G401 (cell line): Measurements from ENCODE around the gene KAZALD1. TPM values are rescaled to one million over a fixed set of nuclear protein-coding genes. Genes with fewer than 3 reads are reported as not detected.

Experiments used
- DNase-seq: peaks from one replicate; pipeline ENCODE4 v3.0.0-alpha.2; 2015; ENCODE audit warnings: low spot score
- in situ Hi-C: cut with HindIII; loops from 2 replicates; pipeline ENCODE4 v1.10.0; 2016; ENCODE audit warnings: low sequenced_read_pairs, mixed read lengths
- total RNA-seq: library from RNA; depleted of rRNA; stranded (reverse); fragments of >200 nt; shearing (Covaris generic); gene quantifications from 2 replicates; pipeline ENCODE4 v1.2.3, GENCODE V29; 2014; rRNA removed

The KAZALD1 gene, protein sequence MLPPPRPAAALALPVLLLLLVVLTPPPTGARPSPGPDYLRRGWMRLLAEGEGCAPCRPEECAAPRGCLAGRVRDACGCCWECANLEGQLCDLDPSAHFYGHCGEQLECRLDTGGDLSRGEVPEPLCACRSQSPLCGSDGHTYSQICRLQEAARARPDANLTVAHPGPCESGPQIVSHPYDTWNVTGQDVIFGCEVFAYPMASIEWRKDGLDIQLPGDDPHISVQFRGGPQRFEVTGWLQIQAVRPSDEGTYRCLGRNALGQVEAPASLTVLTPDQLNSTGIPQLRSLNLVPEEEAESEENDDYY
- 105 and 145 TPM in 2 replicates for total RNA-seq

DNA sequence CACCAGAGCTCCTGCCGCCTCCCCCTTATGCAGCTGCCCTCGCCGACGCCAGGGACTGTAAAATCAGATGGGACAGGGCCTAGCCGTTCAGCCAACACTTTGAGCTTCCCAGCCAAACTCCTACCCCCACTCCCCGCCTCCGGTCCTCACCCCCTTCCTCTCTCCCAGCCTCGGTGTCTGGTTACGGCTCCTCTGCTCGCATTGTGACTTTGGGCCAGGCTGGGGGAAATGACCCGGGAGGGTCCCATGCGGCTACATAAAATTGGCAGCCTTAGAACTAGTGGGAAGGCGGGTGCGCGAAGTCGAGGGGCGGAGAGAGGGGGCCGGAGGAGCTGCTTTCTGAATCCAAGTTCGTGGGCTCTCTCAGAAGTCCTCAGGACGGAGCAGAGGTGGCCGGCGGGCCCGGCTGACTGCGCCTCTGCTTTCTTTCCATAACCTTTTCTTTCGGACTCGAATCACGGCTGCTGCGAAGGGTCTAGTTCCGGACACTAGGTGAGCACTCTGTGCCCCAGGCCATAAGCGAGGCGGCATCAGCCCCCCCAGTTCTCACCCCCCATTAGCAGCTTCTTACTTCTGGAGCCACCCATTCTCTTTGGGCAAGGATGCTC is at the start of gene KAZALD1:
Gene KAZALD1 (plus strand): TSS at position 366 of the 608 bp plus-strand sequence. CDS start 604 bp downstream, outside the sequence.
- in situ Hi-C loops: no loop called here
- peak; percentile 36 for DNase-seq

DNA sequence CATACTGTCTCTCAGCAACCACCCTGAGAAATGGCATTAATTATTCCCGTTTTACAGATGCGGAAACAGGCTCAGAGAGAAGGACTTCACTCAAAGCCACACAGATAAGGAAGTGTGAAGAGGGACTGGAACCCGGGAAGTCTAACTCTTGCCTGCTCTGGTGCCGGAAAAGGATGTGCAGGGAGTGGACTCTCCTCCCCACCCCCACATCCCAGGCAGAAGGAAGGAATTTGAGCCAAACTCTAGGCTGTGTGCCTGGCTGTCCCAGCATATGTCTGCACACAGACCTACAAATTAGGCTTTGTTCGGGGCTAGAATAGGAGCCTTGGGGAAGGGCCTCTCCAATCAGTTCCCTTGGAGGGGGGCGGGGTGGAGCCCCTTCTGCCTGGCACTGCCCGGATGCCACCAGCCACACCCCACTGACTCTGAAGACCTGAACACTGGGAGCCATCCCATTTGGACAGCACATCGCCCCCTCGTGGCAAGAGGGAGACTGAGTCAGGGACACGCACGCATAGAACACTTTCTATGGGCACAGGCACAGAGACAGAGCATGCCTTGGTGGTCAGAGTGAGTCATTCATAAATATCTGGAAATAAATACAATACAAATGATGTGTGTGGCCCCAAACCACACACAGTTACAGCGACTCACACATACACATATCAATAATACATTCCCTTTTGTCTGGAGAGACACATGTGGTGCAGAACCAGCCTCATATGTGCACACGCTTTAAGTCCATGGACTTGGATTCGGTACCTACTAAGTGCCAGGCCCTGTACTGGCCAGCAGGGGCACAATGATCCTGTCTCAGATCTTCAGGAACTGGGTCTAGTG is 49.0 kb upstream of the KAZALD1 start:
- peak; percentile 89 for DNase-seq
- in situ Hi-C loops: no loop called here

DNA sequence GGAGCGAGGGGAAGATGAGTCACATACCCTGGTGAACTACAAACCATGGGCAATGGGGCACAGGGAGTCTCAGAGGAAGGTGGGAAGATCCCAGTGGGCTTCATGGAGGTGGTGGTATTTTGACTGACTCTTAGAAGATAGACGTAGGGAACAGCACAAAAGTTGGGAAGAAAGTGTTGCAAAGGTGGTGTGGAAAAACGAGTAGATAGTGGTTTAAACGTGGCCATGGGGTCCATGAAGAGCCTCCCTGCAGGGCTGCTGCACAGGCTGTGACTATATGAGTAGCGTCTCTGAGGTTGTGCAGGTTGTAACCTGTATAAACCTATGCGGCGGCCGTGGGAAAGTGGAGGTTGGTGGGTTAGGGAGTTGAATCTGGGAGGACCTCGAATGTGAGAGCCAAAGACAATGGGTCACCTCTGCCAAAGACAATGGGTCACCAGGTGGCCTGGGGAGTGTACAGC is 48.4 kb upstream of the KAZALD1 start:
- DNase-seq: no peak
- in situ Hi-C loops: no loop called here

DNA sequence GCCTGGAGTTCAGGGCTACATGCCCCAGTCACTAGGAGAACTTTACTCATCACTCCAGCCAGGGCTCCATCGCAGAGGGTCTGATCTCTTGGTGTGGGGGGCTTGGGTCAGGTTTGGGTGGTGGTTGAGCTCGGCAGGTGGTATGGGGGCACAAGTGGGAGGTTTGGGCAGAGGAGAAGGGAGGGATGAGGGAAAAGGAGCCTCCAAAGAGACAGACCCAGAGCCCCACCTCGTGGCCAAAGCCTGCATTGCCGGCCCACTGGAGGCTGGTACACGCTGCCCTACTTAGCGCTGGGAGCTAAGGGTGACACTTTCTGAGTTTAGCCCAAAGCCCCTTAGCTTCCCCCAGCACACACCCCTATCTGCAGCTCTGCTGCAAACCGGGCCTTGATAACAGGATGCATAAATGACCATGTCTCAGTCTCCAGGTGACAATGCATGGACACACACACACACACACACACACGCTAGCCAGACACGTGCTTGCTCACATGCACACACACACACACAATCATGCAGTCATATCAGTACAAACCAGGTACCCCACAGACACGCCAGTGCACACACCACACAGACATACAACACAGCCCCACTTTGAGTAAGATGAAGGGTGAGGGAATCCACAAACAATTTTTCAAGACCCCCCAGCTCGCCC is 47.4 kb upstream of the KAZALD1 start:
- DNase-seq: peak; percentile 79
- in situ Hi-C loops: no loop called here

DNA sequence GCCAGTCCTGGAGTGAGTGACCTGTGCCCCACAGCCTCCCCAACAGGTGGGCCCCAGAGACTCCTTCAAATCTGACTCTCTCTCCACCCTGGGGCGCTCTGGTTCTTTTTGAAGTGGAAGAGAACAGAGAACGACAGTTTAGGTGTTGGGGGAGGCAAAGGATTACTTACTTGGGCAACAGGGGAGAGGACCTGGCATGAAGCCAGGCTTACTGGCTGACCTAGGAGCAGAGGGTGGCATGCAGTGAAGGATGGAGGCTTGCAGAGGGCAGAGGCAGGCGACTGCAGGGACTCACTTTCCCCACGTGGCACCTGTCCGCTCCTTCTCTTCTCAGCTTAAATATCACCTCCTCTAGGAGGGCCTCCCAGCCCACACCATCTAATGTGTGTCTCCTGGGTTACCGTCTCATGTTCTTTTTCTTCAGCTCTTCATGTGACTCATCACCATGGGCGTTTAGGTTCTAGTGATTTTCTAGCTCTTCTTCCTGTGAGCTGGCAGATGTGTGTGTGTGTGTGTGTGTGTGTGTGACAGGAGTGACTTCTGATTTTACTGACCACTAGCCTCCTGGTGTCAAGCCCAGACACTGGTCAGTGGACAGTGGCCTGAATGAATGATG is 46.7 kb upstream of the KAZALD1 start:
- no peak for DNase-seq
- in situ Hi-C loops: no loop called here

DNA sequence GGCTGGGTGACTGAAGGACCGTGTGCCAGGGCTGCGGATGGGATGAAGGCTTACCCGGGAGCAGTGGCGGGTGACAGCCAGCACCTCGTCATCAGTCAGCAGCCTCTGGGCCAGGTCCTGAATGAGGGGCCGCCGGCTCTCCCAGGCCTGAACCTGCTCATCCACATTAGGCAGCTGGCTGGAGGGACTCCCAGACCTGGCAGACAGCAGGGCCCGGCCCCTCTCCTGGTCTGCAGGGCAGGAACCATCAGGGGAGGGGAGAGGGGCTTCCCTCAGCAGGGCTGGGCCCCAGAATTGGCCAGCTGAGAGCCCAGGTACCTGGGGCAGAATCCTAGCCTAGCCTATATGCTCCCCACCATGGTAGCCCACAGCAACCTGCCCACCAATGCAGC is 46.2 kb upstream of the KAZALD1 start:
- no peak for DNase-seq

DNA sequence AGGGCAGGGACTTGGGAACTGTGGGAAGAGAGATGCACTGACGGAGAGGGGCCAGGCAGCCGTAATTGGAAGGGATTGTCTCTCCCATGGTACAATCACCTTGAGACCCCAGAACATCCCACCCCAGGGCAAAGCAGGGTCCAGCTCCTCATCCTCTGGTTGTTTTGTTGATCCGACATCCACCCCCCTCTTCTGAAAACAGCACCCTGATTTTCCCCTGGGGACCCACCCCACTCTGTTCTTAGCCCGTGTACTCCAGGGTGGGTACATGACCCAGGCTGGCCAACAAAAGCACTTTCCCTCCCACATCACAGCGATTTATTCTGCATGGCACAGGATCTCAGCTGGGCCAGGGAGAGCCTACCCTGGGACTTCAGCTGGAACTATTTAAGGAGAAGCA is 45.0 kb upstream of the KAZALD1 start:
- in situ Hi-C loops: no loop called here
- no peak for DNase-seq

More for the DNA sequence above, 46.2 kb upstream of the KAZALD1 start:
- in situ Hi-C loops: no loop called here

DNA sequence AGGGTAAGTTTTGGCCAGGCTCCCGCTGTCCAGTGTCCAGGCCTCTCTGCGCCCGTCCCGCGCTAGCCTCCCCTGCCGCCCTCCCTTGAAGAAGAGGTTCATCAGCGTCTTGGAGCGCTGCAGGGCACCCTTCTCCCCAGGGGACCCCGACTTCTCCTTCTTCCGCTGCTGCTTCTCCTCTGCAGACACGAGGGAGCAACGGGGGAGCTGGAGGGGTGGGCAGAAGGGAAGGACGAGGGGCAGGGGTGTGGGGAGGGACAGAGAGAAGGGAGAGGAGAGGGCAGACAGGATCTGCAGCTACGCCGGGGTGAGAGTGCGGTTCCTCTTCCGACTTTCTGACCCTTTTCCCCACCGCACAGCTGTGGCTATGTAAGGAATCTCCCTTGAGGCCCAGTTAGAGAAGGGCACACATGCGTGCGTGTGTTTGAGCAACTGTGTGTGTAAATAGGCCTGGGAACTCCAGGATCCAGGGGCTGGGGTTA is 43.6 kb upstream of the KAZALD1 start:
- DNase-seq: no peak
- in situ Hi-C loops: no loop called here

DNA sequence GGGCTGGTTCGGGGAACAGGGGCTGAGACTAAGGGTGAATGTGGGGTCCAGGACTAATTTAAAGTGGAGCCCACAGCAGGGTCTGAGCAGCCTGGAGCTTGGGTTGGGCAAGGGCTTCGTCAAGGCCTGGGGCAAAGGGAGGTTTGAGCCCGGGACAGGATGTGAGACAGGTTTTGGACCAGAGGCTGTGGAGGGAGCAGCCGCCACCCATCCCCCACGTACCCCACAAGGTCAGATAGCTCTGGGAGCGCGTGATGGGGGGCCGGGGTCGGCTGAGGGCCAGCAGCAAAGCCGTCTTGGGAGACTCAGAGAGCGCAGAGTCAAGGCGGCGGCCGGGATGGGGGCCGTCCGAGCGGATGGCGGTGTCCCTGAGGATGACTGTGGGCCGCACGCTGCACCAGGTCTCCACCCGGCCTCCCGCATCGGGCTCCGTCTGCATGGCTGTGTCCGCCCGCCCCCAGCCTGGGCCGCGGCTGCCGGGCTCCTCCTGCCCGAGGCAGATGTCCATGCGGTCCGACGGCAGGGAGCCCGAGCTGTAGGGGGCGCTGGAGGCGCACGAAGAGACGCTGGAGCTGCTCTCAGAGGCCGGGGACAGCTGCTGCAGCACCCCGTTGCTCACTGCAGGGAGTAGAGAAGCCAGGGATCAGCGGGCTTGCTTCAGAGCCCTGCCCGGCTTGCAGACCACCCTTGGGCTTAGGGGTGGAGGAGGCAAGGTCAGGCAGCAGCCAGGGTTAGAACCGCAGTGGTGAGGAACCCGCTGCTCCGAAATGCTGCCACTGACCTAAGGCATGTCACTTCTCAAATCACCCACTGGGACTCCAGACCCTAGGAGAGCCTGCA is 43.0 kb upstream of the KAZALD1 start:
- DNase-seq: no peak
- in situ Hi-C loops: no loop called here

DNA sequence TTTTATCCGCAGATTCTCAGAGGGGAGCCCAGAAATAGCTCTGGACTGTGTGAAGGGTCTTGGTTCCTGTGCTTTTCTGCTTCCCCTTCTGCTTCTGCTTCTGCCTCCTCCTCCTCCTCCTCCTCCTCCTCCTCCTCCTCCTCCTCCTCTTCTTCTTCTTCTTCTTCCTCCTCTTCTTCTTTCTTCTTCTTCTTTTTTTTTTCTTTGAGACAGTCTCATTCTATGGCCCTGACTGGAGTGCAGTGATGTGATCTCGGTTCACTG is 42.4 kb upstream of the KAZALD1 start:
- in situ Hi-C loops: no loop called here
- no peak for DNase-seq

DNA sequence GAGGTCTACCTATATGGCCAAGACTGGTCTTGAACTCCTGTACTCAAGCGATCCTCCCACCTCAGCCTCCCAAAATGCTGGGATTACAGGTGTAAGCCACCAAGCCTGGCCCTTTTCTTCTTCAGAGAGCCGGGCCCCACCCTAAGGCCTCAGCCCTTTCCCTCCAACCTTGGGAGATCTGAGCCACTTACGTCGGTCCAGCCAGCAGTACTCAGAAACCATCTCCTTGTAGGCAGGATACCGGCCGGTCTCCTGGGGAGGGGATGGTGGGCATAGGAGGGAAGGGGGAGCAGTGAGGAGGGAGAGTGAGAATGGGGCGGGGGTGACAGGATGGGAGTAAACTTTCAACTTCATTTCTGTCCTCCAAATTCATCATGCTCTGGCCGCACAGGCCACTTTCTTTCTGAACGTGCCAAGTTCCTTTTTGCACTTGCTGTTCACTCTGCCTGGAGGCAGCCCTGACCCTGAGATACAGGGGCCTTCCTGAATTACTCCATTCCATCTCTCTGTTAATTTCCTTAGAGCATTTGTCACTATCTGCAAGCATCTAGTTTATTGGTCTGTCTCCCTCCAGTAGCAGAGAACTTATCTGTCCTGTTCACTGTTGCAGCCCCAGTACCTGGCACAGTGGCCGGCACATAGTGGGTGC is 41.2 kb upstream of the KAZALD1 start:
- in situ Hi-C loops: no loop called here
- DNase-seq: no peak

DNA sequence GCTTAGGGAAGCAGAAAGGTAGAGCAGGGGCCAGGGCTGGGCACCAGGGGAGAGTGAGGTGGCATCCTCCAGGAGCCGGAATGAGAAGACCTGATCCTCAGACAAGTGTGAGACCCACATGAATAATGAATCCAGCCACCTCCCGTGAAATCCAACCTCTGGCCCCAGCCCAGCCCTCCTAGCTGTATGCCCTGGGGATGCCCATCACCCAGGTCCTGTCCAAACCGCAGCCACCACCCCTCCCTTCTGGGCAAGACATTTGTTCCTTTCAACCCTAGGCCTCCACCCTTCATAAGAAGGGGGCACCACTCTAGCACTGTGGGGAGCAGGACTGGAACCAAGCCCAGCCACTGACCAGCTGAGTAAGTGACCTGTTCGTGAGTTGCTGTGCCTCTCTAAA is 40.5 kb upstream of the KAZALD1 start:
- in situ Hi-C loops: no loop called here
- no peak for DNase-seq

DNA sequence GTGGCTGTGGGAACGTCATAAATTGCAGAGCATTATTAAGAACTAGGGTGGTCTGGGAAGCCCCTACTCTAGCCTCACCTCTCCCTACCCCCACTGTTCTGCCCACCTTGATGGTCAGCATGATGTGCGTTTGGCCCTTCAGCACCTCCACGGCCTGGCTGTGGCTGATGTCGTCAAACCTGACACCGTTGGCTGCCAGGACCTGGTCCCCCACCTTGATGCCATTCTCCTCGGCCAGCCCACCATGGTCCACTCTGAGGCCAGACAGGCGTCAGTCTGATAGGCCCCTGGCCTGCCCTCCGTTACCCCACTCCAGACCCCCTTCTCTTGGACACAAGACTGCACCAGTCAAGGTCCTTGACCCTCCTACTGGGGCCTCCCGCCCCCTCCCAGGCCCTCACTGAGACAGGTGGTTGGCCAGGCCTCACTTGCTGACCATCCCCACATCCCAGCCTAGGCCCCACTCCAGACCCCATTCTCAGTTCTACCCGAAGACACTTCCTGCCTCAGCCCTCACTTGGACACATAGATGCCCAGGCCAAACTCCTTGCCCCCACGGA is 40.0 kb upstream of the KAZALD1 start:
- DNase-seq: no peak
- in situ Hi-C loops: no loop called here

DNA sequence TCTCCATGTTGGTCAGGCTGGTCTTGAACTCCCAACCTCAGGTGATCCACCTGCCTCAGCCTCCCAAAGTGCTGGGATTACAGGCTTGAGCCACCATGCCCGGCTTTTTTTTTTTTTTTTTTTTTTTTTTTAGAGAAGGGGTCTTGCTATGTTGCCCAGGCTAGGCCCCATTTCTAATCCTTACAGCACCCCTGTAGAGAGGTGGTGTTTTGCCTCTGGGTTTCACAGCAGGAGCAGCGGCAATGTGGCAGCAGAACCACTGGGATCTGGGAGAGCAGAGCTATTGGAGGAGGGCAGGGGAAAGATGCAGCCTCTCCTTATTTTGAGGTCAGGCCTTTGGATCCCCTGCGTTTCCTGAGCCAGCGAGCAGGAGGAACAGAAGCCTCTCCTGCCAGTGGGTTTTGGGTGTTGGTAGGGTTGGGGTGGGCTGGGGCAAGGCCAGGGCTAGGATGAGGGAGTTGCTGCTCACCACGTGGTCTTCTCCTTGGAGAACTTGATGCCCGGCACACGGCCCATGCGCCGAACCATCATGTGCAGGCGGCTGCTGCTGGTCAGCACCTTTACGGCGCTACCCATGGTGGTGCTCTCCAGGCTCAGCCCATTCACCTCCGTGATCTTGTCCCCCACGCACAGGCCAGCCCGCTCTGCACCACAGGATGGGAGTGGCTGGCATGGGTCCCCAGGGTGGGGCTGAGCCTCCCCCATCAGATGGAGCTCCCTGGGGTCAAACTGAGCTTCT is 38.7 kb upstream of the KAZALD1 start:
- no peak for DNase-seq
- in situ Hi-C loops: no loop called here

DNA sequence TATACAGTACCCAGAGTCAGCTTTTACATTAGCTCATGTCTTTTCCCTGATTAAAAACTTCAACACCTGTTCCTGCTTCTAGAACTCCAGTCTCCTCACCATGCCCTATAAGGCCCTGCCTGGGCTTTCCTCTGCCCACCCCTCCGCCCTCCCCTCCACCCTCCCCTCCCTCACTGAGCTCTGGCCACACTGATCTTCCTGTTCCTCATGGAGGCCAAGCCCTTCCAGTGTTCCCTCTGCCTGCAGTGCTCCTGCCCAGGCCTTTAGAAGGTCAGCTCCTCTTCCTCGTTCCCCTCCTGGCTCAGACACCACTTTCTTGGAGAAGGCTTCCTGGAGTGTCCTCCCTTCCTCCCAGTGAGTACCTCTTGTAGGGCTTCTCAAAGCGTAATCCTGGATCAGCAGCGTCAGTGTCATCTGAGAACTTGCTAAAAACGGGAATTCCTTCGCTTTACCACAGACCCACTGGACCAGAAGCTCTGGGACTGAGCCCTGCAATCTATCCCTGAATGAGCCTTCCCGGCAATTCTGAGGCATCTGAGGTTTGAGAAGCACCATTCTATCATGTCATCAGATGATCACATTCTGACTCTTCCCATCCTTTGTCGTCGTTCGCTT is 34.6 kb upstream of the KAZALD1 start:
- in situ Hi-C loops: no loop called here
- DNase-seq: no peak

DNA sequence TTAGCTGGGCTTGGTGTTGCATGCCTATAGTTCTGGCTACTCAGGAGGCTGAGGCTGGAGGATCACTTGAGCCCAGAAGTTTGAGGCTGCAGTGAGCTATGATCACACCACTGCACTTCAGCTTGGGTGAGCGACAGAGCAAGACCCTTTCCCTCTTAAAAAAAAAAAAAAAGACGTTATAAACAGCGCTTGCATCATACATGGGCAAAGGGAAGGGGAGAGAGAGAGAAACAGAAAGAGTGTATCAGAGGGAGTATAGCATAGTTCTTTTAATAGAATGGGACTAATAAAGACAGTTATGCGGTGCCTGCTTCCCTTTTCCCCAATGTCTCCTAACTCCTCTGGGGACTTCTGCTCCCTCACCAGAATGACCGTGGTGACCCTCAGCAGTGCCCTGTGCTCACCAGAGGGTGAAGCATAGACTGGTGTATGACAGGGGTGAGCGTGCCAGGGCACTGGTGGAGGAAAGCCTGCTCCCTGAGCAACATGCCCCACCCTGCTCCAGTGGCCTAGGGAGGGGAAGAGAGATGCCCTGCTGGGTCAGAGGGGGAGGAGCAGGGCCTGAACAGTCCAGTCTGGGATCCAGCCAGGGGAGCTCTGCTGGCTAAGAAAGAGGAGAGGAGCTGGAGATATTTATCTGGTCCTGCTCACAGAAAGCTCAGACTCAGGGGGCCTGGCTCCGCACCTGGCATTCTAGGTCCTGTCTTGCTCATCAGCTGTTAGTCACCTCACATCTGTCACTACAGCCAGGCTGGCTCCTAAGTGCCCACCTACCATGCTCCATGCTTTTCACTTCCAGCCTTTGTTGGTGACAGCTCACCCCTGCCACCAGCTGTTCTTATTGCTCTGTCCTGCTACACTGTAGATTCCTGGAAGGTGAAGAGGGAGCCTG is 33.1 kb upstream of the KAZALD1 start:
- in situ Hi-C loops: no loop called here
- peak; percentile 33 for DNase-seq
